H9 (cell line): Measurements from ENCODE around the gene PNMA8C. TPM values are rescaled to one million over a fixed set of nuclear protein-coding genes. Genes with fewer than 3 reads are reported as not detected.

Experiments
- DNase-seq: peaks from one replicate; pipeline ENCODE4 v3.0.0-alpha.2; 2017
- H2AFZ ChIP-seq: one replicate; pipeline ENCODE4 v1.6.1; 2013; ENCODE audit warnings: mild to moderate bottlenecking, low read length, control low read depth, moderate library complexity
- H2AK5ac ChIP-seq: 2 replicates; pipeline ENCODE4 v1.6.1; 2013; ENCODE audit warnings: low read length, control low read depth, mixed read lengths; ENCODE audit not compliant: insufficient read length
- H2BK120ac ChIP-seq: one replicate; pipeline ENCODE4 v1.6.1; 2013; ENCODE audit warnings: low read depth, mild to moderate bottlenecking, low read length, control low read depth, inconsistent platforms; ENCODE audit not compliant: poor library complexity, severe bottlenecking
- H2BK12ac ChIP-seq: 2 replicates; pipeline ENCODE4 v1.6.1; 2013; ENCODE audit warnings: low read length, control low read depth, mixed read lengths, low read depth; ENCODE audit not compliant: insufficient read length
- H2BK15ac ChIP-seq: 2 replicates; pipeline ENCODE4 v1.6.1; 2013; ENCODE audit warnings: low read depth, low read length, control low read depth
- H2BK20ac ChIP-seq: one replicate; pipeline ENCODE4 v1.6.1; 2013; ENCODE audit warnings: low read depth, mild to moderate bottlenecking, low read length, control low read depth, inconsistent platforms; ENCODE audit not compliant: poor library complexity, severe bottlenecking
- H2BK5ac ChIP-seq: 2 replicates; pipeline ENCODE4 v1.6.1; 2013; ENCODE audit warnings: low read length, control low read depth, mixed read lengths; ENCODE audit not compliant: insufficient read length
- H3K14ac ChIP-seq: 2 replicates; pipeline ENCODE4 v1.6.1; 2013; ENCODE audit warnings: low read length, control low read depth; ENCODE audit not compliant: insufficient read depth
- H3K18ac ChIP-seq: 2 replicates; pipeline ENCODE4 v1.6.1; 2013; ENCODE audit warnings: low read depth, mild to moderate bottlenecking, mixed read lengths, low read length, control low read depth; ENCODE audit not compliant: insufficient read length
- H3K23ac ChIP-seq: 2 replicates; pipeline ENCODE4 v1.6.1; 2013; ENCODE audit warnings: low read length, control low read depth, mixed read lengths, low read depth; ENCODE audit not compliant: insufficient read length
- H3K23me2 ChIP-seq: 2 replicates; pipeline ENCODE4 v1.6.1; 2013; ENCODE audit warnings: low read depth, mild to moderate bottlenecking, mixed read lengths, low read length, control low read depth; ENCODE audit not compliant: insufficient read length, poor library complexity, severe bottlenecking
- H3K27ac ChIP-seq: 2 replicates; pipeline ENCODE4 v1.5.1; 2013; ENCODE audit warnings: low read length, control low read depth, mixed read lengths, low read depth; ENCODE audit not compliant: insufficient read length
- H3K27me3 ChIP-seq: 2 replicates; pipeline ENCODE4 v1.6.1; 2013; ENCODE audit warnings: low read length, control low read depth, inconsistent platforms; ENCODE audit not compliant: insufficient read depth
- H3K4ac ChIP-seq: 2 replicates; pipeline ENCODE4 v1.6.1; 2013; ENCODE audit warnings: low read depth, mild to moderate bottlenecking, control low read depth, inconsistent platforms, low read length, moderate library complexity
- H3K4me1 ChIP-seq: 2 replicates; pipeline ENCODE4 v1.6.1; 2013; ENCODE audit warnings: low read length, control low read depth, inconsistent platforms; ENCODE audit not compliant: insufficient read depth
- H3K4me2 ChIP-seq: 2 replicates; pipeline ENCODE4 v1.6.1; 2013; ENCODE audit warnings: low read length, control low read depth, mixed read lengths; ENCODE audit not compliant: insufficient read length, insufficient read depth
- H3K56ac ChIP-seq: 2 replicates; pipeline ENCODE4 v1.6.1; 2013; ENCODE audit warnings: low read depth, mild to moderate bottlenecking, mixed read lengths, low read length, control low read depth; ENCODE audit not compliant: insufficient read length
- H3K79me1 ChIP-seq: 2 replicates; pipeline ENCODE4 v1.6.1; 2013; ENCODE audit warnings: low read depth, mild to moderate bottlenecking, moderate library complexity, low read length, control low read depth, inconsistent platforms; ENCODE audit not compliant: insufficient read depth, poor library complexity, severe bottlenecking
- H3K79me2 ChIP-seq: 2 replicates; pipeline ENCODE4 v1.6.1; 2013; ENCODE audit warnings: low read length, control low read depth, inconsistent platforms; ENCODE audit not compliant: insufficient read depth
- H3K9ac ChIP-seq: 2 replicates; pipeline ENCODE4 v1.6.1; 2013; ENCODE audit warnings: low read length, control low read depth, mixed read lengths; ENCODE audit not compliant: insufficient read length; ENCODE audit errors: extremely low read depth
- H3K9me3 ChIP-seq: one replicate; pipeline ENCODE4 v1.6.1; 2013; ENCODE audit warnings: low read depth, low read length, inconsistent platforms; ENCODE audit not compliant: control insufficient read depth
- H3T11ph ChIP-seq: one replicate; pipeline ENCODE4 v1.6.1; 2013; ENCODE audit warnings: mild to moderate bottlenecking, low read length, control low read depth, inconsistent platforms
- H4K20me1 ChIP-seq: one replicate; pipeline ENCODE4 v1.6.1; 2013; ENCODE audit not compliant: control insufficient read depth, insufficient read length, insufficient read depth
- H4K5ac ChIP-seq: 2 replicates; pipeline ENCODE4 v1.6.1; 2013; ENCODE audit warnings: low read depth, mild to moderate bottlenecking, mixed read lengths, low read length, control low read depth; ENCODE audit not compliant: insufficient read length
- H4K8ac ChIP-seq: replicated peaks from 2 replicates; pipeline ENCODE4 v1.6.1; 2013; ENCODE audit warnings: low read length, control low read depth, mixed read lengths, low read depth; ENCODE audit not compliant: insufficient read length
- H4K91ac ChIP-seq: 2 replicates; pipeline ENCODE4 v1.6.1; 2013; ENCODE audit warnings: low read depth, mild to moderate bottlenecking, moderate library complexity, mixed read lengths, low read length, control low read depth; ENCODE audit not compliant: insufficient read length
- H3K27ac Mint-ChIP-seq, 3 experiments: 2 replicates in 2 of 3; 3 replicates in 1 of 3; pipeline ENCODE4 v1.8.0; 2020 to 2021; ENCODE audit warnings: mixed read lengths in 3 of 3, mild to moderate bottlenecking in 1 of 3, moderate library complexity in 1 of 3
- H3K27me3 Mint-ChIP-seq: 2 replicates; pipeline ENCODE4 v1.8.0; 2021; ENCODE audit warnings: low read depth, mild to moderate bottlenecking, moderate library complexity, mixed read lengths
- H3K36me3 Mint-ChIP-seq, 3 experiments: 2 replicates in 2 of 3; 3 replicates in 1 of 3; pipeline ENCODE4 v1.8.0; 2020 to 2021; ENCODE audit warnings: low read depth in 3 of 3, mixed read lengths in 3 of 3; ENCODE audit not compliant: insufficient read depth in 1 of 3
- H3K4me1 Mint-ChIP-seq, 2 experiments: 2 replicates each; pipeline ENCODE4 v1.8.0; 2020; ENCODE audit warnings: mixed read lengths in 2 of 2
- H3K4me3 Mint-ChIP-seq, 2 experiments: 2 replicates in 1 of 2; 3 replicates in 1 of 2; pipeline ENCODE4 v1.8.0; 2020 to 2021; ENCODE audit warnings: mild to moderate bottlenecking in 2 of 2, mixed read lengths in 2 of 2, moderate library complexity in 1 of 2
- H3K9me3 Mint-ChIP-seq, 2 experiments: 2 replicates in 1 of 2; 3 replicates in 1 of 2; pipeline ENCODE4 v1.8.0; 2020; ENCODE audit warnings: mild to moderate bottlenecking in 2 of 2, mixed read lengths in 2 of 2, moderate library complexity in 1 of 2
- CTCF ChIP-seq: fragments of 200-600 bp; sonication (generic); conservative IDR thresholded peaks from 3 replicates; pipeline ENCODE4 v1.8.0; 2021; ENCODE audit warnings: antibody characterized with exemption, mild to moderate bottlenecking
- WGBS: extraction: QIAGEN DNeasy Blood & Tissue Kit; methylation state at CpG from one replicate; pipeline ENCODE4 v1.1.7; 2013; ENCODE audit warnings: missing lambda C conversion rate, low lambda C conversion rate, mixed read lengths; ENCODE audit not compliant: insufficient read length; ENCODE audit errors: extremely low coverage; 5-methylcytosine and 5-hydroxymethylcytosine counted together
- total RNA-seq: library from RNA; stranded (reverse); gene quantifications from 2 replicates; pipeline ENCODE4 v1.2.1, GENCODE V29; 2021

Gene PNMA8C
- total RNA-seq, 1 experiment from 2014 or later, result 1.8 TPM

- no peaks in the 10 kb centered on the region; the same call in 1 of the 2 replicates for H3K27me3 ChIP-seq
- H2AFZ ChIP-seq, result no peak overlapping the region
- peak overlapping the region; percentile 2 for H3K9ac ChIP-seq
- peaks cover 4% of the 10 kb centered on the region; the same call in 1 of the 2 replicates for H3K4me1 ChIP-seq
- H3K27ac Mint-ChIP-seq, result peak overlapping the region; percentile 54 to 92 (median 66); a peak in 6 of 7 replicates
- peaks cover 11 to 17% (median 12%) of the 10 kb centered on the region in 3 experiments for H3K36me3 Mint-ChIP-seq
- no peak overlapping the region for H3K23ac ChIP-seq
- H3K4ac ChIP-seq, result no peak overlapping the region
- H3K4me3 Mint-ChIP-seq, result peak overlapping the region; percentile 66 to 80
- no peak overlapping the region for H2BK5ac ChIP-seq
- peaks cover 41 to 56% of the 10 kb centered on the region in 2 experiments for H3K4me1 Mint-ChIP-seq
- H3K4me2 ChIP-seq, result peak overlapping the region; percentile 63
- H2AK5ac ChIP-seq, result no peak overlapping the region
- no peak overlapping the region for H3K56ac ChIP-seq
- no peak overlapping the region for H2BK120ac ChIP-seq
- no peaks in the 10 kb centered on the region for H3K9me3 ChIP-seq
- peaks cover 6% of the 10 kb centered on the region; the same call in 1 of the 2 replicates for H3K79me2 ChIP-seq
- H2BK20ac ChIP-seq, result no peak overlapping the region
- H3K18ac ChIP-seq, result peak overlapping the region; percentile 6
- H4K91ac ChIP-seq, result no peak overlapping the region
- no peak for TF ChIP-seq CTCF
- no peak overlapping the region for H3K27ac ChIP-seq
- H3K9me3 Mint-ChIP-seq, result no peaks in the 10 kb centered on the region; a peak in 1 of 5 replicates
- DNase-seq, result no peak
- no peak overlapping the region for H4K8ac ChIP-seq
- H4K5ac ChIP-seq, result no peak overlapping the region
- peaks cover 38% of the 10 kb centered on the region for H3K23me2 ChIP-seq
- H4K20me1 ChIP-seq, result peaks cover 2% of the 10 kb centered on the region
- WGBS, result no CpG with 5 or more reads among the region's 11 CpGs
- H3K27me3 Mint-ChIP-seq, result peaks cover 53% of the 10 kb centered on the region
- no peak overlapping the region for H2BK12ac ChIP-seq
- H3T11ph ChIP-seq, result no peak overlapping the region
- no peak overlapping the region for H3K14ac ChIP-seq
- H3K79me1 ChIP-seq, result peaks cover 7% of the 10 kb centered on the region
- no peak overlapping the region for H2BK15ac ChIP-seq
These were observed 20.1 kb downstream of the PNMA8C start for GRCh38 chr19:46408664-46409039.
